NCI-H1436 (cell line): ENCODE results near the gene LGALS16.
"Not testable (repeated sequence)": the region's sequence is repeated elsewhere in the genome, so short reads cannot be mapped to it uniquely, and the experiment has no call there.

Experiments used
- DNase-seq: peaks from one replicate; lab custom pipeline; 2025; lab: John Stamatoyannopoulos, UW

The LGALS16 gene, protein sequence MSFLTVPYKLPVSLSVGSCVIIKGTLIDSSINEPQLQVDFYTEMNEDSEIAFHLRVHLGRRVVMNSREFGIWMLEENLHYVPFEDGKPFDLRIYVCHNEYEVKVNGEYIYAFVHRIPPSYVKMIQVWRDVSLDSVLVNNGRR

GRCh38 chr19:39655613-39656012 lies at the start of gene LGALS16:
Gene LGALS16 (plus strand): TSS chr19:39655913. CDS start chr19:39655962, 49 bp downstream.
- no peak for DNase-seq

- DNase-seq, result no peak
Observed at GRCh38 chr19:39607021-39607420, 48.7 kb upstream of the LGALS16 start.

DNA sequence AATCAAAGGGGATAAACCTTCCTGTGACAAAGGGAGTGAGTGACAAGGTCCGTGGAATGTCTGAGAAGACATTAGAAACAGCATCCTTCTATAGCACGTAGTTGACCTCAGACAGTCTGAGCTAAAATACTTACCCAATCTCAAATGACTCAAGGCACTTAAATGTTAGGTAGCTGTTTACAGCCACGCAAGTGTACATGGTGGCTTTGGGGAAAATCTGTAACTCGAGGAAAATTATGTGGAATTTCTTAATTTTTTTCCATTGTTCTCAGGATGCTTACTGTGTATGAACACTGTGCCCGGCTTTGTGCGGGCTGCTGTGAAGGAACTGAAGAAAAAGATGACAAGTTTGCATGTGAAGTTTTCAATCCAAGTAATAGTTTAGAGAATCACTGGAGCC lies 48.2 kb upstream of the LGALS16 start:
- DNase-seq, result no peak

- no peak for DNase-seq
Observed at GRCh38 chr19:39613597-39613996, 42.1 kb upstream of the LGALS16 start.

DNA sequence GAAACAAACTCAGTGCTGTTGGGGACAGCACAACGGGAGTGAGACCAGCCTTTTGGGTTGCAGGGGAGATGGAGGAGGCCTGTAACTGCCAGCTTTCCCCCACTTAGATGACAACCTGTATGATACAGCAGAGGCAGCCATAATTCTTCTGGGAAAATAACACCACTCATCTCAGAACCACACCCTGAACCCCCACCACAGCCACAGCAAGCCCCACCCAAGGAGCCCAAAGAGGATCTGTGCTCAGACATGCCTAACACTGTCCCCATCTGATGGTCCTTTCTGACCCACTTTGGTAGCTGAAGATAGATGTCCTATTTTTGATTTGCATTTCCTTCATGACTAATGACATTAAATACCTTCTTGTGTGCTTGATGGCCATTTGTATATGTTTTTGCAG lies 38.0 kb upstream of the LGALS16 start:
- no peak for DNase-seq

- no peak for DNase-seq
Observed at GRCh38 chr19:39623946-39624345, 31.8 kb upstream of the LGALS16 start.

- DNase-seq, result not testable (repeated sequence)
Observed at GRCh38 chr19:39627631-39628030, 28.1 kb upstream of the LGALS16 start.

- no peak for DNase-seq
Observed at GRCh38 chr19:39631178-39631577, 24.5 kb upstream of the LGALS16 start.

- no peak for DNase-seq
Observed at GRCh38 chr19:39631626-39632025, 24.1 kb upstream of the LGALS16 start.

- no peak for DNase-seq
Observed at GRCh38 chr19:39637891-39638290, 17.8 kb upstream of the LGALS16 start.

GRCh38 chr19:39641773-39642172 lies 13.9 kb upstream of the LGALS16 start:
- no peak for DNase-seq

- no peak for DNase-seq
Observed at GRCh38 chr19:39643591-39643990, 12.1 kb upstream of the LGALS16 start.

- no peak for DNase-seq
Observed at GRCh38 chr19:39645800-39646411, 9.8 kb upstream of the LGALS16 start.

DNA sequence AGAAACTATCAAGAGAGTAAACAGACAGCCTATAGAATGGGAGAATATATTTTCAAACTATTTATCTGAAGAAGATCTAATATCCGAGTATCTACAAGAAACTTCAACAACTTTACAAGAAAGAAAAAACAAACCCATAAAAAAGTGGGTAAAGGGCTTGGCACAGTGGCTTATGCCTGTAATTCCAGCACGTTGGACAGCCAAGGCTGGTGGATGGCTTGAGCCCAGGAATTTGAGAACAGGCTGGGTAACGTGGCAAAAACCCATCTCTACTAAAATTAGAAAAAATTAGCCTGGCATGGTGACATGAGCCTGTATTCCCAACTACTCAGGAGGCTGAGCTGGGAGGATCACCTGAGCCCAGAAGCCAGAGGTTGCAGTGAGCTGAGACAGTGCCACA lies 7.8 kb upstream of the LGALS16 start:
- DNase-seq, result no peak

GRCh38 chr19:39659791-39660190 lies 4.1 kb downstream of the LGALS16 start:
- DNase-seq, result no peak

DNA sequence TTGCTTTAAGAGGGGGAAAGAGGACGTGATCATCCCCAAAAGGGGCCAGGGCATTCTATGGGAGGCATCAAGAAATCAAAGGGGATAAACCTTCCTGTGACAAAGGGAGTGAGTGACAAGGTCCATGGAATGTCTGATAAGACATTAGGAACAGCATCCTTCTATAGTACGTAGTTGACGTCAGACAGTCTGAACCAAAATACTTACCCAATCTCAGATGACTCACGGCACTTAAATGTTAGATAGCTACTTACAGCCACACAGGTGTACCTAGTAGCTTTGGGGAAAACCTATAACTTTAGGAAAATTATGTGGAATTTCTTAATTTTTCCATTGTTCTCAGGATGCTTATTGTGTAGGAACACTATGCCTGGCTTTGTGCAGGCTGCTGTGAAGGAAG lies 4.9 kb downstream of the LGALS16 start:
- no peak for DNase-seq

DNA sequence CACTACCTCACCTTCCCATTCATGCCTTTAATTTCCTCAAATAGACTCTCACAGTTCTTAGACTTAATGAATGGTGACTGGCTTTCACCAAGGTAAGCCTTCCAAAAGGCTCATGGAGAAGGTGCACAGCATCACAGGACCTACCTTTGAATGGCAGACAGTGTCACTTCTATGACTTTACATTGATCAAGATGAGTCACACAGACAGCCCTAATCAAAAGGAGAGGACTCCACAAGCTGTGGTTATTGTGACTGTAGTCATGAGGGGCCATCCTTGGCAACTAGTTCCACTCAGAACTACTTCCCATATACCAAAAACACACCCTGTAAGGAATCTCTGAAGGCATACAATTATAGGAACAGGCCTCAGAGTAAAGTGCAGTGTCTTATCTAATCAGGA lies 5.9 kb downstream of the LGALS16 start:
- DNase-seq, result no peak

- not testable (repeated sequence) for DNase-seq
Observed at GRCh38 chr19:39669860-39670259, 14.1 kb downstream of the LGALS16 start.

DNA sequence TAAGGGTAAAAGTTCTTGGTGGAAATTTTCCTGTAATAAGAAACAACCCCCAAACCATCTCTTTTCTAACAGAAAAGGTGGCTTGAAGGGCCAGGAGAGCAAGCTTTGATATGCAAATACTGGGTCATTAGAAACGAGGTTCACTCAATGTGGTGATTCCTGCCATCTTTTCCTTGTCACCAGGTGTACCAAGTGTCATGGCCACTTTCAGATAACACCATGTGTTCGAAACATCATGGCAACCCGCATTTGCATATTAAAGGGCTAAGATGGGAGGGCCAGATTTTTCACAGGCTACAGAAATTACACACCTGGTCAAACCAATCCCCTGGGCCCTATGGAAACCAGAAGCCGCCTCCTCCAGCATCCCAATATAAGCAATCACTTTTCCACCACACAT lies 15.3 kb downstream of the LGALS16 start:
- DNase-seq, result no peak

- DNase-seq, result peak; percentile 42
Observed at GRCh38 chr19:39671739-39672363, 16.1 kb downstream of the LGALS16 start.

DNA sequence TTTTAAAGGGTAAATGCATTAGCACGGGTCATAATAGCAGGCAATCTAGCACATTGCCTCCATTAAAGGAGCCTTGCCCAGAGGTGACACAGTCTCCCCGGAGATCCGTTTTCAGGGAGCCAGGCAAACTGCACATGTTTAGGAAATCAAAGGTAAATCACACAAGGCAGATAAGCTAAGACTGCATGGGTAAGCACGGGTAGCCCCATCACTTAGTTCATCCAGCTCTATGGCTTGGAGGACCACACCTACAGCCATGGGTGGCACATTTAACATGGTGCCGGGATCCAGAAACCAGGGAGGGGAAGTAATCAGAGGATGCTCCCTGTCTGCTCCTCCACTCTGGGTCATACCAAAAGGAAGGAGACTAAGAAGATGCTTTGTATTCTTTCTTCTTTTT lies 16.8 kb downstream of the LGALS16 start:
- no peak for DNase-seq

DNA sequence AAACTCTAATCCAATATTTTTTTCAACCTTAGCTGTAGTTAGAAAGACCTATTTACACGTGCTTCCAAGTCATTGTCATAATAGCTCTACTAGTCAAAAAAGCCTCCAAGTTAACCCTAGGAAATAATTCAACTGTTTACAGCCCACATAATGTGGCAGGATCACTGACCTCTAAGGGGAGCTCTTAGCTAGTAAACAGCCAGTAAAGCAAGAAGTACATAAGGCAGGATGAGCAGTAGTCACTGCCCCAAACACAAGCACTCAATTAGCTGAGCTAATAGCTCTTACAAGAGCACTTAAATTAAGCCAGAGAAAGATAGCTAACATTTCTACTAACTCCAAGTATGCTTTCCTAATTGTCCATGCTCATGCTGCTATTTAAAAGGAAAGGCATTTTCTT lies 18.1 kb downstream of the LGALS16 start:
- DNase-seq, result not testable (repeated sequence)

DNA sequence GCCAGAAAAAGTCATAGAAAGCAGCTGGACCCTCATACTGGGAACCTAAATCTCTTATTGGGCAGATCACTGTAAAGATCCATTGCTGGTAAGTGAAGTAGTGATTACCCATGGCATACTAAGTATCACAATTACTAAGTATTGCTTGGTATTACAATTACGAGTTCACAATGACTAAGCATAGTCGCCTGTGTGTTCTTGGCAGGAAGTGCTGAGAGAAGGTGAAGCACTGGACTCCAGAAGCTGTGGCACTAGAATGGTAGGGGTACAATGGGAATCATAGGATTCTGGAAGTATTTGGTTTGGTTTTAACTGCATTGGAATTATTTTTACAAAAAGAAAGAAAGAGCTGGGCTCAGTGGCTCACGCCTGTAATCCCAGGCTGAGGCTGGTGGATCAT lies 20.3 kb downstream of the LGALS16 start:
- DNase-seq, result no peak
